HL-60 (cell line): ENCODE results near the gene RNLS.

Source experiments
- GABPA ChIP-seq: IDR thresholded peaks from 2 replicates; pipeline ENCODE4 v1.6.1; 2012; ENCODE audit warnings: low read depth
- POLR2AphosphoS5 ChIP-seq: IDR thresholded peaks from 2 replicates; pipeline ENCODE4 v1.6.1; 2012; ENCODE audit warnings: low read depth
- SPI1 ChIP-seq: IDR thresholded peaks from 2 replicates; pipeline ENCODE4 v1.6.1; 2012; ENCODE audit warnings: low read depth, mild to moderate bottlenecking, borderline replicate concordance
- TF ChIP-seq, protein P1 (sequence below): IDR thresholded peaks from one replicate; pipeline ENCODE4 v1.5.1; 2011; ENCODE audit warnings: low read length, control low read depth, inconsistent platforms; ENCODE audit not compliant: insufficient read depth
- TF ChIP-seq, protein P2 (sequence below): IDR thresholded peaks from 2 replicates; pipeline ENCODE4 v1.6.1; 2012; ENCODE audit warnings: low read depth; ENCODE audit not compliant: insufficient replicate concordance

GRCh38 chr10:88273567-88273966, 309.6 kb downstream of the RNLS start:
- TF ChIP-seq, protein P1, sequence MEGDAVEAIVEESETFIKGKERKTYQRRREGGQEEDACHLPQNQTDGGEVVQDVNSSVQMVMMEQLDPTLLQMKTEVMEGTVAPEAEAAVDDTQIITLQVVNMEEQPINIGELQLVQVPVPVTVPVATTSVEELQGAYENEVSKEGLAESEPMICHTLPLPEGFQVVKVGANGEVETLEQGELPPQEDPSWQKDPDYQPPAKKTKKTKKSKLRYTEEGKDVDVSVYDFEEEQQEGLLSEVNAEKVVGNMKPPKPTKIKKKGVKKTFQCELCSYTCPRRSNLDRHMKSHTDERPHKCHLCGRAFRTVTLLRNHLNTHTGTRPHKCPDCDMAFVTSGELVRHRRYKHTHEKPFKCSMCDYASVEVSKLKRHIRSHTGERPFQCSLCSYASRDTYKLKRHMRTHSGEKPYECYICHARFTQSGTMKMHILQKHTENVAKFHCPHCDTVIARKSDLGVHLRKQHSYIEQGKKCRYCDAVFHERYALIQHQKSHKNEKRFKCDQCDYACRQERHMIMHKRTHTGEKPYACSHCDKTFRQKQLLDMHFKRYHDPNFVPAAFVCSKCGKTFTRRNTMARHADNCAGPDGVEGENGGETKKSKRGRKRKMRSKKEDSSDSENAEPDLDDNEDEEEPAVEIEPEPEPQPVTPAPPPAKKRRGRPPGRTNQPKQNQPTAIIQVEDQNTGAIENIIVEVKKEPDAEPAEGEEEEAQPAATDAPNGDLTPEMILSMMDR = no peak
- no peak for TF ChIP-seq GABPA
- no peak for TF ChIP-seq POLR2AphosphoS5
- TF ChIP-seq SPI1 = no peak
- TF ChIP-seq, protein P2, sequence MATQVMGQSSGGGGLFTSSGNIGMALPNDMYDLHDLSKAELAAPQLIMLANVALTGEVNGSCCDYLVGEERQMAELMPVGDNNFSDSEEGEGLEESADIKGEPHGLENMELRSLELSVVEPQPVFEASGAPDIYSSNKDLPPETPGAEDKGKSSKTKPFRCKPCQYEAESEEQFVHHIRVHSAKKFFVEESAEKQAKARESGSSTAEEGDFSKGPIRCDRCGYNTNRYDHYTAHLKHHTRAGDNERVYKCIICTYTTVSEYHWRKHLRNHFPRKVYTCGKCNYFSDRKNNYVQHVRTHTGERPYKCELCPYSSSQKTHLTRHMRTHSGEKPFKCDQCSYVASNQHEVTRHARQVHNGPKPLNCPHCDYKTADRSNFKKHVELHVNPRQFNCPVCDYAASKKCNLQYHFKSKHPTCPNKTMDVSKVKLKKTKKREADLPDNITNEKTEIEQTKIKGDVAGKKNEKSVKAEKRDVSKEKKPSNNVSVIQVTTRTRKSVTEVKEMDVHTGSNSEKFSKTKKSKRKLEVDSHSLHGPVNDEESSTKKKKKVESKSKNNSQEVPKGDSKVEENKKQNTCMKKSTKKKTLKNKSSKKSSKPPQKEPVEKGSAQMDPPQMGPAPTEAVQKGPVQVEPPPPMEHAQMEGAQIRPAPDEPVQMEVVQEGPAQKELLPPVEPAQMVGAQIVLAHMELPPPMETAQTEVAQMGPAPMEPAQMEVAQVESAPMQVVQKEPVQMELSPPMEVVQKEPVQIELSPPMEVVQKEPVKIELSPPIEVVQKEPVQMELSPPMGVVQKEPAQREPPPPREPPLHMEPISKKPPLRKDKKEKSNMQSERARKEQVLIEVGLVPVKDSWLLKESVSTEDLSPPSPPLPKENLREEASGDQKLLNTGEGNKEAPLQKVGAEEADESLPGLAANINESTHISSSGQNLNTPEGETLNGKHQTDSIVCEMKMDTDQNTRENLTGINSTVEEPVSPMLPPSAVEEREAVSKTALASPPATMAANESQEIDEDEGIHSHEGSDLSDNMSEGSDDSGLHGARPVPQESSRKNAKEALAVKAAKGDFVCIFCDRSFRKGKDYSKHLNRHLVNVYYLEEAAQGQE = no peak
